ENCODE measurements around the gene DLG5.

- TF ChIP-seq CTCF (conservative IDR thresholded peaks at IDR 0.05) = no peak
- no peak for TF ChIP-seq ZFX (IDR thresholded peaks at IDR 0.05)
Observed at GRCh38 chr10:77920495-77920894, 6.1 kb downstream of the DLG5 start.
